H9 (cell line): ENCODE measurements around the gene METTL9. TPM values are rescaled to one million over a fixed set of nuclear protein-coding genes. Genes with fewer than 3 reads are reported as not detected.

Experiments
- DNase-seq: peaks from one replicate; pipeline ENCODE4 v3.0.0-alpha.2; 2017
- H2AFZ ChIP-seq: one replicate; pipeline ENCODE4 v1.6.1; 2013; ENCODE audit warnings: mild to moderate bottlenecking, low read length, control low read depth, moderate library complexity
- H2AK5ac ChIP-seq: 2 replicates; pipeline ENCODE4 v1.6.1; 2013; ENCODE audit warnings: low read length, control low read depth, mixed read lengths; ENCODE audit not compliant: insufficient read length
- H2BK120ac ChIP-seq: one replicate; pipeline ENCODE4 v1.6.1; 2013; ENCODE audit warnings: low read depth, mild to moderate bottlenecking, low read length, control low read depth, inconsistent platforms; ENCODE audit not compliant: poor library complexity, severe bottlenecking
- H2BK12ac ChIP-seq: 2 replicates; pipeline ENCODE4 v1.6.1; 2013; ENCODE audit warnings: low read length, control low read depth, mixed read lengths, low read depth; ENCODE audit not compliant: insufficient read length
- H2BK15ac ChIP-seq: 2 replicates; pipeline ENCODE4 v1.6.1; 2013; ENCODE audit warnings: low read depth, low read length, control low read depth
- H2BK20ac ChIP-seq: one replicate; pipeline ENCODE4 v1.6.1; 2013; ENCODE audit warnings: low read depth, mild to moderate bottlenecking, low read length, control low read depth, inconsistent platforms; ENCODE audit not compliant: poor library complexity, severe bottlenecking
- H2BK5ac ChIP-seq: 2 replicates; pipeline ENCODE4 v1.6.1; 2013; ENCODE audit warnings: low read length, control low read depth, mixed read lengths; ENCODE audit not compliant: insufficient read length
- H3K14ac ChIP-seq: 2 replicates; pipeline ENCODE4 v1.6.1; 2013; ENCODE audit warnings: low read length, control low read depth; ENCODE audit not compliant: insufficient read depth
- H3K18ac ChIP-seq: 2 replicates; pipeline ENCODE4 v1.6.1; 2013; ENCODE audit warnings: low read depth, mild to moderate bottlenecking, mixed read lengths, low read length, control low read depth; ENCODE audit not compliant: insufficient read length
- H3K23ac ChIP-seq: 2 replicates; pipeline ENCODE4 v1.6.1; 2013; ENCODE audit warnings: low read length, control low read depth, mixed read lengths, low read depth; ENCODE audit not compliant: insufficient read length
- H3K23me2 ChIP-seq: 2 replicates; pipeline ENCODE4 v1.6.1; 2013; ENCODE audit warnings: low read depth, mild to moderate bottlenecking, mixed read lengths, low read length, control low read depth; ENCODE audit not compliant: insufficient read length, poor library complexity, severe bottlenecking
- H3K27ac ChIP-seq: 2 replicates; pipeline ENCODE4 v1.5.1; 2013; ENCODE audit warnings: low read length, control low read depth, mixed read lengths, low read depth; ENCODE audit not compliant: insufficient read length
- H3K27me3 ChIP-seq: 2 replicates; pipeline ENCODE4 v1.6.1; 2013; ENCODE audit warnings: low read length, control low read depth, inconsistent platforms; ENCODE audit not compliant: insufficient read depth
- H3K4ac ChIP-seq: 2 replicates; pipeline ENCODE4 v1.6.1; 2013; ENCODE audit warnings: low read depth, mild to moderate bottlenecking, control low read depth, inconsistent platforms, low read length, moderate library complexity
- H3K4me1 ChIP-seq: 2 replicates; pipeline ENCODE4 v1.6.1; 2013; ENCODE audit warnings: low read length, control low read depth, inconsistent platforms; ENCODE audit not compliant: insufficient read depth
- H3K4me2 ChIP-seq: 2 replicates; pipeline ENCODE4 v1.6.1; 2013; ENCODE audit warnings: low read length, control low read depth, mixed read lengths; ENCODE audit not compliant: insufficient read length, insufficient read depth
- H3K56ac ChIP-seq: 2 replicates; pipeline ENCODE4 v1.6.1; 2013; ENCODE audit warnings: low read depth, mild to moderate bottlenecking, mixed read lengths, low read length, control low read depth; ENCODE audit not compliant: insufficient read length
- H3K79me1 ChIP-seq: 2 replicates; pipeline ENCODE4 v1.6.1; 2013; ENCODE audit warnings: low read depth, mild to moderate bottlenecking, moderate library complexity, low read length, control low read depth, inconsistent platforms; ENCODE audit not compliant: insufficient read depth, poor library complexity, severe bottlenecking
- H3K79me2 ChIP-seq: 2 replicates; pipeline ENCODE4 v1.6.1; 2013; ENCODE audit warnings: low read length, control low read depth, inconsistent platforms; ENCODE audit not compliant: insufficient read depth
- H3K9ac ChIP-seq: 2 replicates; pipeline ENCODE4 v1.6.1; 2013; ENCODE audit warnings: low read length, control low read depth, mixed read lengths; ENCODE audit not compliant: insufficient read length; ENCODE audit errors: extremely low read depth
- H3K9me3 ChIP-seq: one replicate; pipeline ENCODE4 v1.6.1; 2013; ENCODE audit warnings: low read depth, low read length, inconsistent platforms; ENCODE audit not compliant: control insufficient read depth
- H3T11ph ChIP-seq: one replicate; pipeline ENCODE4 v1.6.1; 2013; ENCODE audit warnings: mild to moderate bottlenecking, low read length, control low read depth, inconsistent platforms
- H4K20me1 ChIP-seq: one replicate; pipeline ENCODE4 v1.6.1; 2013; ENCODE audit not compliant: control insufficient read depth, insufficient read length, insufficient read depth
- H4K5ac ChIP-seq: 2 replicates; pipeline ENCODE4 v1.6.1; 2013; ENCODE audit warnings: low read depth, mild to moderate bottlenecking, mixed read lengths, low read length, control low read depth; ENCODE audit not compliant: insufficient read length
- H4K8ac ChIP-seq: replicated peaks from 2 replicates; pipeline ENCODE4 v1.6.1; 2013; ENCODE audit warnings: low read length, control low read depth, mixed read lengths, low read depth; ENCODE audit not compliant: insufficient read length
- H4K91ac ChIP-seq: 2 replicates; pipeline ENCODE4 v1.6.1; 2013; ENCODE audit warnings: low read depth, mild to moderate bottlenecking, moderate library complexity, mixed read lengths, low read length, control low read depth; ENCODE audit not compliant: insufficient read length
- H3K27ac Mint-ChIP-seq, 3 experiments: 2 replicates in 2 of 3; 3 replicates in 1 of 3; pipeline ENCODE4 v1.8.0; 2020 to 2021; ENCODE audit warnings: mixed read lengths in 3 of 3, mild to moderate bottlenecking in 1 of 3, moderate library complexity in 1 of 3
- H3K27me3 Mint-ChIP-seq: 2 replicates; pipeline ENCODE4 v1.8.0; 2021; ENCODE audit warnings: low read depth, mild to moderate bottlenecking, moderate library complexity, mixed read lengths
- H3K36me3 Mint-ChIP-seq, 3 experiments: 2 replicates in 2 of 3; 3 replicates in 1 of 3; pipeline ENCODE4 v1.8.0; 2020 to 2021; ENCODE audit warnings: low read depth in 3 of 3, mixed read lengths in 3 of 3; ENCODE audit not compliant: insufficient read depth in 1 of 3
- H3K4me1 Mint-ChIP-seq, 2 experiments: 2 replicates each; pipeline ENCODE4 v1.8.0; 2020; ENCODE audit warnings: mixed read lengths in 2 of 2
- H3K4me3 Mint-ChIP-seq, 2 experiments: 2 replicates in 1 of 2; 3 replicates in 1 of 2; pipeline ENCODE4 v1.8.0; 2020 to 2021; ENCODE audit warnings: mild to moderate bottlenecking in 2 of 2, mixed read lengths in 2 of 2, moderate library complexity in 1 of 2
- H3K9me3 Mint-ChIP-seq, 2 experiments: 2 replicates in 1 of 2; 3 replicates in 1 of 2; pipeline ENCODE4 v1.8.0; 2020; ENCODE audit warnings: mild to moderate bottlenecking in 2 of 2, mixed read lengths in 2 of 2, moderate library complexity in 1 of 2
- WGBS: extraction: QIAGEN DNeasy Blood & Tissue Kit; methylation state at CpG from one replicate; pipeline ENCODE4 v1.1.7; 2013; ENCODE audit warnings: missing lambda C conversion rate, low lambda C conversion rate, mixed read lengths; ENCODE audit not compliant: insufficient read length; ENCODE audit errors: extremely low coverage; 5-methylcytosine and 5-hydroxymethylcytosine counted together
- total RNA-seq: library from RNA; stranded (reverse); gene quantifications from 2 replicates; pipeline ENCODE4 v1.2.1, GENCODE V29; 2021
- TF ChIP-seq, protein P1 (sequence below): fragments of 200-600 bp; sonication (generic); conservative IDR thresholded peaks from 3 replicates; pipeline ENCODE4 v1.8.0; 2021; ENCODE audit warnings: antibody characterized with exemption, mild to moderate bottlenecking

The METTL9 gene
- total RNA-seq, 1 experiment from 2014 or later: 108 TPM

DNA sequence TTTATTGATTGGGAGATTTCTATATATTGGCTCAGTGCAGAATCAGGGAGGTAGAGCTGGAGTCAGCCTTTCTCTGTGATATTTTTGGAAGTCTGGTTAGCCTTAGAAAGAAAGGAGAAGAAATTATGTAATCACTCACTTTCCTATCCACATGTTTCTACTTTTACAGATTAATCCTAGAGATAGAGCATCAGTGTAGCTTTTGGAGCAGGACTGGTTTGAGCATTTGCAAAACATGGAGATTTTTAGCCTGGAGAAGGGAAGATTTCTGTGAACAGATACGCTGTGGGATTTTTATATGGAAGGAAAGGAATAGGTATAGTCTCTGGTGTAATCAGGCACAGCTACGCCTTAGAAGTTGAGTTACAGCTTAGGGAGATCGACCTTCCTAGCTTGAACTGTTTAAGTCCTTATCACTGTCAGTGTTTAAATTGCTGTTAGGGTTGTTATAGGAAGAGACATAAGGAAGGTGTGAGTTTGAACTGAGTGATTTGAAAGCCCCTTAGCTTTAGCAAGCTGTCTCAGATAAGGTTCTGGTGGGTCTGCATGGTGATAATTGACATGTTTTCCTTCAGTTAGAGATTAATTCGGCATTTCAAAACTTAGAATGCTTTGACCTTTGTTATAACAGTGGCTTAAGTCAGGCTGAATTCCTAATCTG is 20.5 kb downstream of the METTL9 start:
- WGBS: no CpG with 5 or more reads among the region's 4 CpGs
- peak overlapping the region; percentile 53 for H3T11ph ChIP-seq
- no peak overlapping the region for H2BK120ac ChIP-seq
- no peak overlapping the region for H3K27ac ChIP-seq
- no peaks in the 10 kb centered on the region; the same call in 1 of the 2 replicates for H3K79me2 ChIP-seq
- H3K4me1 Mint-ChIP-seq: 0 out of 4 replicates have a peak, but pooled peaks cover 0 to under 1% of the 10 kb centered on the region in 2 experiments
- no peak overlapping the region for H3K14ac ChIP-seq
- peaks cover 14 to 54% (median 38%) of the 10 kb centered on the region in 3 experiments; a peak in 6 of 7 replicates for H3K36me3 Mint-ChIP-seq
- H3K79me1 ChIP-seq: peaks cover 6% of the 10 kb centered on the region
- no peak overlapping the region for H3K23ac ChIP-seq
- no peak overlapping the region for H3K56ac ChIP-seq
- no peak overlapping the region for H2BK15ac ChIP-seq
- no peaks in the 10 kb centered on the region for H3K9me3 Mint-ChIP-seq
- no peaks in the 10 kb centered on the region for H3K23me2 ChIP-seq
- TF ChIP-seq, protein P1, sequence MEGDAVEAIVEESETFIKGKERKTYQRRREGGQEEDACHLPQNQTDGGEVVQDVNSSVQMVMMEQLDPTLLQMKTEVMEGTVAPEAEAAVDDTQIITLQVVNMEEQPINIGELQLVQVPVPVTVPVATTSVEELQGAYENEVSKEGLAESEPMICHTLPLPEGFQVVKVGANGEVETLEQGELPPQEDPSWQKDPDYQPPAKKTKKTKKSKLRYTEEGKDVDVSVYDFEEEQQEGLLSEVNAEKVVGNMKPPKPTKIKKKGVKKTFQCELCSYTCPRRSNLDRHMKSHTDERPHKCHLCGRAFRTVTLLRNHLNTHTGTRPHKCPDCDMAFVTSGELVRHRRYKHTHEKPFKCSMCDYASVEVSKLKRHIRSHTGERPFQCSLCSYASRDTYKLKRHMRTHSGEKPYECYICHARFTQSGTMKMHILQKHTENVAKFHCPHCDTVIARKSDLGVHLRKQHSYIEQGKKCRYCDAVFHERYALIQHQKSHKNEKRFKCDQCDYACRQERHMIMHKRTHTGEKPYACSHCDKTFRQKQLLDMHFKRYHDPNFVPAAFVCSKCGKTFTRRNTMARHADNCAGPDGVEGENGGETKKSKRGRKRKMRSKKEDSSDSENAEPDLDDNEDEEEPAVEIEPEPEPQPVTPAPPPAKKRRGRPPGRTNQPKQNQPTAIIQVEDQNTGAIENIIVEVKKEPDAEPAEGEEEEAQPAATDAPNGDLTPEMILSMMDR: no peak
- H3K4me2 ChIP-seq: no peak overlapping the region
- no peak overlapping the region for H2BK5ac ChIP-seq
- H3K4ac ChIP-seq: no peak overlapping the region
- no peak overlapping the region for H3K9ac ChIP-seq
- H3K18ac ChIP-seq: no peak overlapping the region
- H2BK12ac ChIP-seq: no peak overlapping the region
- no peak overlapping the region for H2AFZ ChIP-seq
- no peaks in the 10 kb centered on the region for H3K4me1 ChIP-seq
- no peak overlapping the region for H2AK5ac ChIP-seq
- no peak for DNase-seq
- no peak overlapping the region for H4K5ac ChIP-seq
- no peak overlapping the region for H4K91ac ChIP-seq
- H3K4me3 Mint-ChIP-seq: no peak overlapping the region
- no peaks in the 10 kb centered on the region for H4K20me1 ChIP-seq
- H3K27ac Mint-ChIP-seq: peak overlapping the region in 1 of 3 experiments; percentile 22; a peak in 1 of 7 replicates
- H3K9me3 ChIP-seq: no peaks in the 10 kb centered on the region
- no peak overlapping the region for H2BK20ac ChIP-seq
- no peaks in the 10 kb centered on the region for H3K27me3 Mint-ChIP-seq
- H4K8ac ChIP-seq: no peak overlapping the region
- no peaks in the 10 kb centered on the region for H3K27me3 ChIP-seq
